Mucosa of stomach (tissue), 1 donor: ENCODE data around the gene DNAH9.
"Not testable (repeated sequence)": the region's sequence is repeated elsewhere in the genome, so short reads cannot be mapped to it uniquely, and the experiment has no call there.

Experiments
- H3K27me3 ChIP-seq: one replicate; pipeline ENCODE4 v1.7.0; 2013; ENCODE audit warnings: mild to moderate bottlenecking, low read length; ENCODE audit not compliant: control insufficient read depth, insufficient read depth
- H3K36me3 ChIP-seq: one replicate; pipeline ENCODE4 v1.7.0; 2013; ENCODE audit warnings: low read length; ENCODE audit not compliant: control insufficient read depth, insufficient read depth
- H3K4me1 ChIP-seq: one replicate; pipeline ENCODE4 v1.7.0; 2013; ENCODE audit warnings: mild to moderate bottlenecking, low read length; ENCODE audit not compliant: control insufficient read depth, insufficient read depth
- H3K4me3 ChIP-seq: one replicate; pipeline ENCODE4 v1.7.0; 2013; ENCODE audit warnings: low read length
- H3K9ac ChIP-seq: one replicate; pipeline ENCODE4 v1.7.0; 2013; ENCODE audit warnings: mild to moderate bottlenecking, low read length, moderate library complexity
- H3K9me3 ChIP-seq: one replicate; pipeline ENCODE4 v1.7.0; 2013; ENCODE audit warnings: mild to moderate bottlenecking, low read length, moderate library complexity; ENCODE audit not compliant: control insufficient read depth
- donor health status: Pancreatic carcinoma.

Gene DNAH9

DNA sequence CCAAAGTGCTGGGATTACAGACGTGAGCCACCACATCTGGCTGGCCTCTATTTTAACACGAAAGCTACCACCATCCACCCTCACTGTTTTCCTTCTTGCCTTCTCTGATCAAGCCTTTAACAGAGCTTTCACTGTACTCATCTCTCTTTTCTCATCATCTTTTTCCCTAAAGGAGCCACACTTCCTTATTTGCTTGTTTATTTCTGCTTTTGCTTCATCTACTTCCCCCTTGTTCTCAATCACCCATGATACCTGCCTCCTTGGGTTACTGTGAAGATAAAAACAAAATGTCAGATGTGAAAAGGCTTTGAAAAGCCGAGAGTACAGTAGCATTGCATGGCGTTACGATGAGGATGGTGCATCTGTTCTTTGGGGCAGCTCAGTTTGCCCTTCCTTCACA lies 319.1 kb downstream of the DNAH9 start:
- no peaks in the 10 kb centered on the region for H3K4me1 ChIP-seq
- H3K9me3 ChIP-seq: no peaks in the 10 kb centered on the region
- no peak overlapping the region for H3K4me3 ChIP-seq
- H3K36me3 ChIP-seq: no peaks in the 10 kb centered on the region
- no peaks in the 10 kb centered on the region for H3K27me3 ChIP-seq
- H3K9ac ChIP-seq: no peak overlapping the region

DNA sequence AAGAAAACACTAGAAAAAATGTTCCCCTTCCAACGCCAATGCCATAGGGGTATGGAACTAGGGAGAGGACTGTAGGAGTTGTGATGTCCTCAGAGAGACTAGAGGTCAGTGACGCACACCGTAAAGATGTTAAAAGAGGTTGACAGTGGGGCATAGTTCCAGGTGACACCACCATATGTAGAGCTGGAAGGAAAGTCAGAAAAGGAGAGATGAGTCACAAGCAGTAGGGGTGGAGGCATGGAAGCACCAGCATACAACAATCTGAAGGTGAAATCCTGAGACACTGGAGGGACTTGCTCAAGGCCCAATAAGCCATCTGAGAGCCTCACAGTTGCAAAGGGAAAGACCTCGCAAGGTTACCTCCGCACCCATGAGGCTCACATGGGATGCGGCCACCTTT lies 323.0 kb downstream of the DNAH9 start:
- H3K4me3 ChIP-seq: no peak overlapping the region
- no peaks in the 10 kb centered on the region for H3K36me3 ChIP-seq
- H3K4me1 ChIP-seq: no peaks in the 10 kb centered on the region
- no peaks in the 10 kb centered on the region for H3K27me3 ChIP-seq
- H3K9me3 ChIP-seq: no peaks in the 10 kb centered on the region
- no peak overlapping the region for H3K9ac ChIP-seq

DNA sequence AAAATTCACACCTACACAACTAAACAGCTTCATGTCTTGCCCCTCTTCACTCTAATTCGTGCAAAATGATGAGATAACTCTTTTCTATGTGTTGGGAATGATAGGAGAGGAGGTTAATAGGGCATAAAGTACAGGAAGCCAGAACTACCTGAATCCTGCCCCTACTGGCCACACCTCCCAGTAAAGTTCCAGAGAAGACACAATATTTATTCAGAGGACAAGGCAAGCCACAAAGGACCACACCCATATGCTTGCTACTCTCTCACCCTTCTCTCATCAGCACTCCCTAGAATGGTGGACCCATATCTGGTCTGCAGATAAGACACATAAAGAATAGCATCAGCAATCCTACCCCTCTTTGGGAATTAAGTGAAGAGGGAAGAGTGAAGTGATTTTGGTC lies 324.4 kb downstream of the DNAH9 start:
- Histone ChIP-seq H3K36me3 (no peaks in the 10 kb centered on the region), H3K9me3 (no peaks in the 10 kb centered on the region), H3K4me3 (no peak overlapping the region), H3K4me1 (no peaks in the 10 kb centered on the region), H3K9ac (no peak overlapping the region), H3K27me3 (no peaks in the 10 kb centered on the region)

DNA sequence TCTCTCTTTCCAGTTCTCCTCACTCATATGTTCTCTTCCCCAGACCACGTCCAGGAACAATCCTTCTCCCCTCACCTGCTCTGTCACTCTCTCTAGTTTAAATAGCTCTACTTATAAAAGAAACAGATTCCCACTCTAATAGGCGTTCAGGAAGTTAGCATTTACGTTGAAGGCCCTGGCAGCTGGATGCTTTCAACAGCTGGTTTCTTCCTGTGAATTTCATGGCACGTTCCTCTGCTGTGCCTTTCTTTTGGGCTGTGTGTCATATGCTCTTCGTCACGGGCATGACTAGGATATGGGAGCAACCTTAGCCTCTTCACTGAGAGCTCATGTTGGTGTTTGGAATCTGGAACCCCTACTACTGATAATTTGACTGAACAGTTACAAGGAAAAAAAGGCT lies 325.8 kb downstream of the DNAH9 start:
- Histone ChIP-seq H3K9me3 (no peaks in the 10 kb centered on the region), H3K9ac (no peak overlapping the region), H3K36me3 (no peaks in the 10 kb centered on the region)

DNA sequence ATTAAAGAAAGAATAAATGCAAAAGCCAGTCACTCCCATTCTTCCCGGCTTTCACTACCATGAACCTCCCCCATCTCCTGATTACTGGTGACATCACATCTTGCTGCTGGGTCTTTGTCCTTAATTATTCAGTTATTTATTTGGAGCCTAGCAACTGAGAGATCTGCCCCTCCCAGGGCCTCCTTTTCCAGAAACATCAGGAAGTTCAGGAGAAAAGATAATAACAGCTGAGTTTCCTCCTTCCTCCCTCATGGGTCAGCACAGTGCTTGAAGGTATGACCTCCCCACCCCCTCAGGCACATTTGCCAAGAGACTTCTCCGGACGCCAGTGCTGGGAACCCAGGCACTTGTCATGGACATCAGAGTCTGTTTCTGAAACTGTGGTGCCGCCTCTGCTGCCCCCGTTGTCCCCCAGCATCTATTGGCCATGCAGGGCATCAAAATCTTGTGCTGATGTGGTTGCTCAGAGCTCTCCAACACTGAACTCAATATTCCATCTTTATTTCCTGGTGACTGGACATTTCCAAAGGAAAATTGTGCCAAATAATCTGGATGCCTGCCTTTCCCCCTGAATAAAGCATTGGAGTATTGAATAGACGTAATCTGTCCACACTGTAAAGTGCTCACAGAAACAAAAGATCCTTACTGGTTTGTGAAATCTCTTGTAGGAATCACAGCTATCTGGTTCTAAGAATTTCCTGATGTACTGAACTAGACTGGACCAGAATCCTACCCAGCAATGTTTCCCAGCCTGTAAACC lies 327.2 kb downstream of the DNAH9 start:
- H3K4me3 ChIP-seq: no peak overlapping the region
- no peak overlapping the region for H3K9ac ChIP-seq
- no peaks in the 10 kb centered on the region for H3K27me3 ChIP-seq
- no peaks in the 10 kb centered on the region for H3K36me3 ChIP-seq
- no peaks in the 10 kb centered on the region for H3K9me3 ChIP-seq
- H3K4me1 ChIP-seq: peaks cover 7% of the 10 kb centered on the region

More for the DNA sequence above, 325.8 kb downstream of the DNAH9 start:
- H3K27me3 ChIP-seq: no peaks in the 10 kb centered on the region
- H3K4me1 ChIP-seq: peaks cover 7% of the 10 kb centered on the region
- no peak overlapping the region for H3K4me3 ChIP-seq

DNA sequence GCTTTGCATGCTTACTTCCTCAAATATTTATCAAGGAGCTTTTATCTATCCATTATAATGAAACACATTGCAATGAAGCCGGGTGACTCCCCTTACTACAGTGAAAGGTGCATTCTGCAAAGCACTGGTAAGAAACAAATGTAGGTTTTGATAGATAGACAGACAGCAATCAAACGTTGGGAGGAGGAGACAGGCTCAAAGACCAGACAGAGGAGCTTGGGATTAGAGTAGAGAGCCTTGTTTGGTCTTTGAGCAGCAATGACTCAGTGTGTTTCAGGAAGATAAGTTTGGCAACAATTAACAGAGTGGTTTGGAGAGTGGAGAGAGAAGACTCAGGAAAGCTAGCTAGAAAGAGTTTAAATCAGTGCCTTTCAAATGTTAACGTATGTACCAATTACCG lies 330.2 kb downstream of the DNAH9 start:
- no peak overlapping the region for H3K4me3 ChIP-seq
- H3K27me3 ChIP-seq: no peaks in the 10 kb centered on the region
- H3K9me3 ChIP-seq: no peaks in the 10 kb centered on the region
- H3K9ac ChIP-seq: no peak overlapping the region
- H3K4me1 ChIP-seq: peaks cover 7% of the 10 kb centered on the region
- H3K36me3 ChIP-seq: no peaks in the 10 kb centered on the region

DNA sequence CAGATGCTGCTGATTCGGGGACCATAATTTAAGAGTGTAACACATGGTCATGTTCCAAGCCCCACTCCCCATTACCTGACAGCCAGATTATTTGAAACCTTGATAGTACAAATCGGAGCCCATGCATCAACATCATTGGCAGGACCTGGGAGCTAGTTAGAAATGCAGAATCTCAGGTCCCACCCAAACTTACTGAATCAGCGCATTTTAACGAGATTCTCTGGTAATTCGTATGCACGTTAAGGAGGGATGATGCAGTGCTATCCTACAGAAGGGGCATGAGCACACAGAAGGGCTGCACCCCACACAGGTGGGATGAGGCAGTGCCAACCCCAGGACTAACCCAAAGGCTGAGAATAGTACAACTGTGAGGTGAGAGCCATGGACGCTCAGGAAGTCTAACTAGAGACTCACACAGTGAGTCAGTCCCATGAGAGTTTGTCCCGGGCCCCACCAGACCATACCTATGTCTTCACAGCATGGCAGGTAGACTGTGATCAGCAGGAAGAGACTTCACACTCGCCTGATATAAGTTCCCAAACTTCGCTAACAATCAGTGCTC lies 334.1 kb downstream of the DNAH9 start:
- H3K9ac ChIP-seq: no peak overlapping the region
- H3K27me3 ChIP-seq: no peaks in the 10 kb centered on the region
- H3K9me3 ChIP-seq: no peaks in the 10 kb centered on the region
- peaks cover 7% of the 10 kb centered on the region for H3K4me1 ChIP-seq
- H3K4me3 ChIP-seq: no peak overlapping the region
- no peaks in the 10 kb centered on the region for H3K36me3 ChIP-seq

DNA sequence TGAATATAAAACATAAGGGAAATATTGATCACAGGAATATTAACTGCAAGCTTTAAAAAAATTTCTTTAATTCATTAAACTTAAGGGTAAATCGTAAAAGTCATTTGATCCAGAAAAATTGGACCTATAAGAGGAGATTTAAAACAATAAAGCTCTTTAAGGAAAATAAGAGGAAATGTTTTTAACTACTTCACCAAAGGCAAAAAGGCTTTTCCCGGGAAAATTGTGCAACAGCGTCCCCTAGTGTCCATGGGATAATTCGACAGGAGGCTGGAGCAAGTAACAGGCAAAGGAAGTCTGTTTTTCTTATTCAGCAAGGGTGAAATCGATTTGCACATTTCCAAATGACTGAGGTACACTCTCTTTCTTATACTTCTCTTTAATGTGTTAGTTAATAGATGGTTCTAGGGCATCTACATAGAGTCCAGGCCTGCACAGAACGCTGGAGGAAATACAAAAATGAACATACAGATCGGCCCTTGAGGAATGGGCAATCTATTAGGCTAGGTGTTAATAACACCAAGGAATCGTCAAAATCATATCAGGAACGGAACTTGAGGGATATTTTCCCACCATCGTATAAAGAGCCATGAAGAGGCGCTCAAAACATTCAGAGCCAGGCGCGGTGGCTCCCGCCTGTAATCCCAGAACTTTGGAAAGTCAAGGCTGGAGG lies 337.6 kb downstream of the DNAH9 start:
- H3K4me3 ChIP-seq: no peak overlapping the region
- H3K36me3 ChIP-seq: no peaks in the 10 kb centered on the region
- no peaks in the 10 kb centered on the region for H3K27me3 ChIP-seq
- no peak overlapping the region for H3K9ac ChIP-seq
- no peaks in the 10 kb centered on the region for H3K4me1 ChIP-seq
- no peaks in the 10 kb centered on the region for H3K9me3 ChIP-seq

DNA sequence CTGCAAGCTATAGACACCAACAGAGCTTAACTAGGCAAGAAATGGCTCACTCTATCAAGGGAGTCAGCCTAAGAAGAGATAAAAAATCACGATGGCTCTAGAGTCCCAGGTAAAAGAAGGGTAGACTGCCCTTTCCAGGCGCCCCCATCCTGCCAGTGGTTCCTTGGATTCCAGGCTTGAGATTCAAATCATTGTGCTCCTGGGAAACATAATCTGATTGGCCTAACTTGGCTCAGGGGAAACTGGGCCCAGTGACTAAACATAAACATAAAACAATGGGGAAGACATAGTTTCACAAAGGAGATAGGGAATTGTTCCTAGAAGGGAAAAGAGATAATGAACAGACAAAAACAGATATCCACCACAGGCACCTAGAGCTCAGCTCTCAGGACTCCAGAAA lies 342.6 kb downstream of the DNAH9 start:
- H3K27me3 ChIP-seq: no peaks in the 10 kb centered on the region
- H3K4me3 ChIP-seq: no peak overlapping the region

DNA sequence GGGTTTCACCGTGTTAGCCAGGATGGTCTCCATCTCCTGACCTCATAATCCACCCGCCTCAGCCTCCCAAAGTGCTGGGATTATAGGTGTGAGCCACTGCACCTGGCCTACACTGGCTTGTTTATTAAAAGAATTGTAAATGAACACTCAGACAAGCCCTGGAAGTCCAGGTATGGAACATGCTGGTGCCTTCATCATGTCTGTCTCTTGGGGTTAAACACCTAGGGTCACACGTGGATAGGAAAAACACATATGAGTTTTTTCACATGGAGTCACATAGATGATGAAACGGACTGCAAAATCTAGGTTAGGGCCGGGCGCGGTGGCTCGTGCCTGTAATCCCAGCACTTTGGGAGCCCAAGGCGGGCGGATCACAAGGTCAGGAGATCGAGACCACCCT lies 344.8 kb downstream of the DNAH9 start:
- not testable (repeated sequence) for H3K4me3 ChIP-seq, H3K27me3 ChIP-seq, H3K9me3 ChIP-seq, H3K9ac ChIP-seq, H3K36me3 ChIP-seq, H3K4me1 ChIP-seq

More for the DNA sequence above, 342.6 kb downstream of the DNAH9 start:
- Histone ChIP-seq H3K4me1 (no peaks in the 10 kb centered on the region), H3K9ac (no peak overlapping the region), H3K36me3 (no peaks in the 10 kb centered on the region), H3K9me3 (no peaks in the 10 kb centered on the region)

DNA sequence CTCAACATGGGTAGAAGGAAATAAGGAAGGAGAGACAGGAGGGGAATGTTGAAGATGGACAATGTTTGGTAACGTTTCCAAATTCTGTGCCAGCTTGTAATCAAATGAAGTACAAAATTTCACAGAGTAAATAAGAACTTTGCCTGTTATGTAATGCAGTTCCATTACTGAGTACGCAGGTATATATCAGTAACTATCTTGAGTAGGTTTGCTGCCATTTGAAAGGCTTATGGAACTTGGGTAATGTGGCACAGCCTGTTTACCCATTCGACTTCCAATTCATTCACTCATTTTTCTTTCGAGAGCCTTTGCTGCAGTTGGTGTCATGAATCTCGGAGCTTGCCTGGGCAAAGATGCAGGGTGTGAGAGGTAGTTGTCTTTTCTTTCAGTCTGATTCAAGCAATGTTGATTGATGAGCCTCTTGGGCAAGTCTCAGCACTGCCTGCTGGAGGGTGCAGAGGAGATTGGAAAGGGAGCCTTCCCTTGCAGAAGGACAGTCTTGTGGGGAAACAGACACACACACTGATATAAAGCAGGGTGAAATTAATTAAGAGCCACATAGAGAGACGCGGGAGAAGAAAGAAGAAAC lies 345.6 kb downstream of the DNAH9 start:
- Histone ChIP-seq H3K4me3 (no peak overlapping the region), H3K36me3 (no peaks in the 10 kb centered on the region), H3K9me3 (no peaks in the 10 kb centered on the region), H3K27me3 (no peaks in the 10 kb centered on the region), H3K9ac (no peak overlapping the region), H3K4me1 (no peaks in the 10 kb centered on the region)

DNA sequence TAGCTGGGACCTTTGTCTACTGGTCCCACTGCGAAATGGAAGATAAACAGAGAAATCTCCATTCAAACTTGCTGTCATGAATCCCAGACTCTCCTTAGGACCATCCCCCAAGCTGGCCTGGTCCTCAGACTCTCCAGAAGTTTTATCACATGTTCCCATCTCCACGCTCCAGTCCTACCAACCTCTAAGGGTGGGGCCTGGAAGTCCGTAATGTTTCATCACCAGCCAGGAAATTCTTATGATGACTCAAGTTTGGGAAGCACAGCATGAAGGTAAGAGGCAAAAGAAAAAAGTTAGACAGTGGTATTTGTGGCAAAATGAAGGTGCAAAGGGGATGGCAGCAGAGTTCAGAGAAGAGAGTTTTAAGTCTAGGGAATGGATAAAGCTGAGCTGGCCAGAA lies 346.3 kb downstream of the DNAH9 start:
- Histone ChIP-seq H3K27me3 (no peaks in the 10 kb centered on the region), H3K4me3 (no peak overlapping the region), H3K9me3 (no peaks in the 10 kb centered on the region), H3K36me3 (no peaks in the 10 kb centered on the region), H3K4me1 (no peaks in the 10 kb centered on the region), H3K9ac (no peak overlapping the region)
